Measurements from ENCODE around the gene RFFL.

The RFFL gene

GRCh38 chr17:34979650-34980352 is 83.7 kb downstream of the RFFL start:
- no peak for DNase-seq (ENCODE audit: low read depth in 1 of 2, low spot score in 1 of 2)

DNA sequence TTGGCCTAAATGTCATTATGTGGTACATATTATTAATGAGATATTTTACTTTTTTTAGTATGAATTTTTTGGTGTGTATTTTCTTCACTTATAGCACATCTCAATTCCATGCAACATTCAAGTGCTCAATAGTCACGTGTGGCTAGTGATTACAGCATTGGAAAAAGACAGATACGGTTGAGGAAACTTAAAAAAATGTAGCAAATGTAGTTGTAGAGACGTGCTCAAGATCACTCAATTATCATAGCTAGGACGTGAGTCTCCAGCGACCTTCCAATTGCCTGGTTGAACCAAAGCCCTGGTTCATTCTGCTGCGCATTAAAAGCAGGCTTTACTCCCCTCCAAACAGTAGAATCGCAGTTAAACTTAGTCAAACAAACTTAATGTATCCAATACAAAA is 84.4 kb downstream of the RFFL start:
- no peak for DNase-seq (ENCODE audit: low read depth in 1 of 2, low spot score in 1 of 2)

DNA sequence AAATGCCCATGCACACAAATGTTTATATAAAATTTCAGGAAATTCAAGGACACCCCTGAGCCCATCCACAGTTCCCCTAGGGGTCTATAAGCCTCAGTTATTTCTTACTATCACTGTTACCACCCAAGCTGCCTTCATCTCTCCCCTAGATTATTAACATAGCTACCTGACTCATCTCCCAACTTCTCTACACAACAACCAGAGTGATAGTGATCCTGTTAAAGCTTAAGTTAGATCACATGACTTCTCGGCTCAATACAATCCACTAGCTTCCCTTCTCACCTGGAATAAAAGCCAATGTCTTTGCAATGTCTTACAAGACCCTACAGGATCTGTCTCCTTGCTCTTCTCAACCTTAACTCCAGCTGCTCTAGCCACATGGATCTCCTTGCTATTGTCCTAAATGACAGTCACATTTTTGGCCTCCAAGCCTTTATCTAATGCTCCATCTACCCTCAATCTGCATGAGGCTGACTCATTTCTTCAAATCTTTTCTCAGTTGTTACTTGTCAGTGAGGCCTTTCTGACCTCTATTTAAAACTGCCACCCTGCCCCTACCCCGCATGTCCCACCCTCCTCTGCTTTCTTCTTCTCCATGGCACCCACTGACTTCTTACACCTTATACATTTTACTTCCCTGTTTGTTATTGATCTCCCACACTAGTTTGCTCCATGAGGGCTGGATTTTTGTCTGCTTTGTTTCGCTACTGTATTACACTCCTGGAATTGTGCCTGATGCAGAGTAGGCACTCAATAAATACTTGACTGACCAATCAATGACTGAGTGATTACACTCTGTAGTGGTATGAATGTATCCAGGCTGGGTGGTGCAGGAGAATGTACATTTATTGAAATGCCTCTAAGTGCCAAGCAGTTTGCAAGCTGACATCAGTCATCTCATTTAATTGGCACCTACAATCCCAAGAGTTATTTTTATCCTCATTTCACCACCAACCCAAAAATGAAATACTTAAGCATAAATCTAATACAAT is 88.4 kb downstream of the RFFL start:
- DNase-seq (ENCODE audit: low read depth in 1 of 2, low spot score in 1 of 2) = no peak

- DNase-seq (ENCODE audit: low read depth in 1 of 2, low spot score in 1 of 2) = no peak
Measured at GRCh38 chr17:34974179-34974578, 89.3 kb downstream of the RFFL start.

GRCh38 chr17:34961093-34961911 is 102.2 kb downstream of the RFFL start, which contains the start of the genes CCT6B and ZNF830:
TSS of gene CCT6B (minus strand) at chr17:34961460. CDS start at chr17:34961393, 67 bp downstream.
TSS of gene ZNF830 (plus strand) at chr17:34961540. CDS start at chr17:34961567, 27 bp downstream.
- DNase-seq (ENCODE audit: low read depth in 1 of 2, low spot score in 1 of 2) = peak; percentile 66 to 74

GRCh38 chr17:34958438-34958837 is 105.1 kb downstream of the RFFL start:
- DNase-seq (ENCODE audit: low read depth in 1 of 2, low spot score in 1 of 2) = no peak

Data from stimulated activated CD4-positive, alpha-beta T cell treated with anti-CD3 and anti-CD28 coated beads, Interleukin-15, amount 100 ng/mL, for 1 hour (primary cell).